Measurements from ENCODE around the gene OR2L2.
"Not testable (repeated sequence)": the region's sequence is repeated elsewhere in the genome, so short reads cannot be mapped to it uniquely, and the experiment has no call there.

Gene OR2L2

GRCh38 chr1:248029770-248030169 is at the start of gene OR2L2:
OR2L2 (plus strand) TSS chr1:248030070; CDS start chr1:248038268, 8,198 bp downstream.
- no peak for DNase-seq (ENCODE audit: low spot score)

GRCh38 chr1:247992986-247993385 is 36.9 kb upstream of the OR2L2 start:
- no peak for DNase-seq (ENCODE audit: low spot score)

- no peak for DNase-seq (ENCODE audit: low spot score)
These were observed 31.1 kb upstream of the OR2L2 start for GRCh38 chr1:247998811-247999210.

GRCh38 chr1:248000169-248000568 is 29.7 kb upstream of the OR2L2 start:
- DNase-seq (ENCODE audit: low spot score), result no peak

GRCh38 chr1:248007778-248008177 is 22.1 kb upstream of the OR2L2 start:
- no peak for DNase-seq (ENCODE audit: low spot score)

GRCh38 chr1:248009681-248010080 is 20.2 kb upstream of the OR2L2 start:
- no peak for DNase-seq (ENCODE audit: low spot score)

- DNase-seq (ENCODE audit: low spot score), result no peak
These were observed 16.6 kb upstream of the OR2L2 start, which contains the start of gene OR2L5 for GRCh38 chr1:248013229-248013710. OR2L5 (plus strand) TSS chr1:248013660; CDS start chr1:248021948, 8,288 bp downstream.

GRCh38 chr1:248015803-248016202 is 14.1 kb upstream of the OR2L2 start:
- DNase-seq (ENCODE audit: low spot score), result no peak

- DNase-seq (ENCODE audit: low spot score), result no peak
These were observed 15.3 kb downstream of the OR2L2 start for GRCh38 chr1:248045209-248045608.

- no peak for DNase-seq (ENCODE audit: low spot score)
These were observed 16.7 kb downstream of the OR2L2 start, which contains the start of gene OR2L3 for GRCh38 chr1:248046536-248046935. OR2L3 (plus strand) TSS chr1:248046836; CDS start chr1:248060682, 13,846 bp downstream.

- no peak for DNase-seq (ENCODE audit: low spot score)
These were observed 17.1 kb downstream of the OR2L2 start for GRCh38 chr1:248047008-248047407.

GRCh38 chr1:248054671-248055070 is 24.8 kb downstream of the OR2L2 start:
- no peak for DNase-seq (ENCODE audit: low spot score)

- no peak for DNase-seq (ENCODE audit: low spot score)
These were observed 25.4 kb downstream of the OR2L2 start for GRCh38 chr1:248055261-248055660.

GRCh38 chr1:248065071-248065470 is 35.2 kb downstream of the OR2L2 start:
- no peak for DNase-seq (ENCODE audit: low spot score)

GRCh38 chr1:248065604-248066003 is 35.7 kb downstream of the OR2L2 start:
- DNase-seq (ENCODE audit: low spot score), result no peak

GRCh38 chr1:248083864-248084263 is 54.0 kb downstream of the OR2L2 start:
- not testable (repeated sequence) for DNase-seq (ENCODE audit: low spot score)
